Esophagus squamous epithelium (tissue), 4 donors: ENCODE data around the gene KLK13.

Experiments used
- POLR2A ChIP-seq, 4 donors: fragments of 450-650 bp; IDR thresholded peaks; one replicate each; pipeline ENCODE4 v1.6.1; 2017; ENCODE audit warnings: antibody characterized with exemption in 4 of 4, mild to moderate bottlenecking in 4 of 4, moderate library complexity in 3 of 4
- TF ChIP-seq, protein P1 (sequence below), 6 experiments: fragments of 450-650 bp in 4 of 6; fragments of 200-600 bp in 2 of 6; sonication (generic) in 2 of 6; IDR thresholded peaks; one replicate each; pipeline ENCODE4 v1.5.1; 2016 to 2019; ENCODE audit warnings: antibody characterized with exemption in 6 of 6, mild to moderate bottlenecking in 4 of 6, moderate library complexity in 4 of 6

DNA sequence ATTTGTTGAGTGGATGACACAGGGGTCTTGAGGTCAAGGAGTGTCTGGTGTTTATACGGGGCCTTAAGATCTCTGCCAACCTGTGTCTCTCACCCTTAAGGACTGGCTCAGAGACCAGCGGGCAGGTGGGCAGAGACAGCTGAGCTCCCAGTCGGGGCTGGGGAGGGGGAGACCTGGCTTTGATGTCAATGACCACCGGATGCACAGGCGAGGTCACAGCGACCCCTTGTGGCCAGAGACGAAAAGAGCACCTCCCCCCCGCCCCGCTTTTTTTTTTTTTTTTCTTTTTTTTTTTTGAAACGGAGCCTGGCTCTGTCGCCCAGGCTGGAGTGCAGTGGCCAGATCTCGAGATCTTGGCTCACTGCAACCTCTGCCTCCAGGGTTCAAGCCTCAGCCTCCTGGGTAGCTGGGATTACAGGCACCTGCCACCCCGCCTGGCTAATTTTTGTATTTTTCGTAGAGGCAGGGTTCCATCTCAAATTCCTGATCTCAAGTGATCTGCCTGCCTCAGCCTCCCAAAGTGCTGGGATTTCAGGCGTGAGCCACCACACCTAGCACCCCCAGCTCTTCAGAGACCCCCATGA, 29.9 kb upstream of the KLK13 start:
- TF ChIP-seq, protein P1, sequence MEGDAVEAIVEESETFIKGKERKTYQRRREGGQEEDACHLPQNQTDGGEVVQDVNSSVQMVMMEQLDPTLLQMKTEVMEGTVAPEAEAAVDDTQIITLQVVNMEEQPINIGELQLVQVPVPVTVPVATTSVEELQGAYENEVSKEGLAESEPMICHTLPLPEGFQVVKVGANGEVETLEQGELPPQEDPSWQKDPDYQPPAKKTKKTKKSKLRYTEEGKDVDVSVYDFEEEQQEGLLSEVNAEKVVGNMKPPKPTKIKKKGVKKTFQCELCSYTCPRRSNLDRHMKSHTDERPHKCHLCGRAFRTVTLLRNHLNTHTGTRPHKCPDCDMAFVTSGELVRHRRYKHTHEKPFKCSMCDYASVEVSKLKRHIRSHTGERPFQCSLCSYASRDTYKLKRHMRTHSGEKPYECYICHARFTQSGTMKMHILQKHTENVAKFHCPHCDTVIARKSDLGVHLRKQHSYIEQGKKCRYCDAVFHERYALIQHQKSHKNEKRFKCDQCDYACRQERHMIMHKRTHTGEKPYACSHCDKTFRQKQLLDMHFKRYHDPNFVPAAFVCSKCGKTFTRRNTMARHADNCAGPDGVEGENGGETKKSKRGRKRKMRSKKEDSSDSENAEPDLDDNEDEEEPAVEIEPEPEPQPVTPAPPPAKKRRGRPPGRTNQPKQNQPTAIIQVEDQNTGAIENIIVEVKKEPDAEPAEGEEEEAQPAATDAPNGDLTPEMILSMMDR (IDR thresholded peaks at IDR 0.05): peak in 5 of 6 experiments; percentile 53 to 76 (median 75)
- no peak for TF ChIP-seq POLR2A (IDR thresholded peaks at IDR 0.05)
